Right lobe of liver (tissue), 4 donors: ENCODE data around the gene EDRF1.

Experiments
- POLR2A ChIP-seq: fragments of 450-650 bp; IDR thresholded peaks from one replicate; pipeline ENCODE4 v1.6.1; 2017; ENCODE audit warnings: antibody characterized with exemption, mild to moderate bottlenecking
- TF ChIP-seq, protein P1 (sequence below), 4 donors: fragments of 200-600 bp in 3 of 4; fragments of 450-650 bp in 1 of 4; IDR thresholded peaks; one replicate each; pipeline versions ENCODE4 v1.5.1 to v1.8.0; 2016 to 2022; ENCODE audit warnings: antibody characterized with exemption in 4 of 4, mild to moderate bottlenecking in 2 of 4
- donor health status: DM: no; HTN: no; CAD: no.
- donor health status: DM: no; HTN: no; CAD: no.
- donor health status: DM: no; HTN: yes; CAD: no.

DNA sequence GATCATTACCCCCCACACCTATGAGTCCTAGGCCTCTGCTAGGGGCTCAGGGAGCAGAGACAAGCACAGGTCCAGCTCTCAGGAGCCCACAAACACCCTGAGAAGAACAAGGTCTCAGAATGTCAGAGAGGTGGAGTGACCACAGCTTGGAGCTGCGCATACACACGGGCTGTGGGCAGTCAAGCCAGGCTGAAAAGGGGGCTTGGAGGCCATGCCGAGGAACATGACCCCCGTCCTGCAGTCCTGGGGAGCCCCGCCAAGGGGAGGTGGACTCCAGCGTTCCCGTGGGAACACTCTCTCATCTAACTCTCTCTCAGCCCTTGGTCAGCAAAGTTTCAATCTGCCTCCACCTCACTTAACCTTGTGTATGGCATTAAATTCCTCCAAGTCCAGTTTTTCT, 63.9 kb downstream of the EDRF1 start:
- TF ChIP-seq, protein P1, sequence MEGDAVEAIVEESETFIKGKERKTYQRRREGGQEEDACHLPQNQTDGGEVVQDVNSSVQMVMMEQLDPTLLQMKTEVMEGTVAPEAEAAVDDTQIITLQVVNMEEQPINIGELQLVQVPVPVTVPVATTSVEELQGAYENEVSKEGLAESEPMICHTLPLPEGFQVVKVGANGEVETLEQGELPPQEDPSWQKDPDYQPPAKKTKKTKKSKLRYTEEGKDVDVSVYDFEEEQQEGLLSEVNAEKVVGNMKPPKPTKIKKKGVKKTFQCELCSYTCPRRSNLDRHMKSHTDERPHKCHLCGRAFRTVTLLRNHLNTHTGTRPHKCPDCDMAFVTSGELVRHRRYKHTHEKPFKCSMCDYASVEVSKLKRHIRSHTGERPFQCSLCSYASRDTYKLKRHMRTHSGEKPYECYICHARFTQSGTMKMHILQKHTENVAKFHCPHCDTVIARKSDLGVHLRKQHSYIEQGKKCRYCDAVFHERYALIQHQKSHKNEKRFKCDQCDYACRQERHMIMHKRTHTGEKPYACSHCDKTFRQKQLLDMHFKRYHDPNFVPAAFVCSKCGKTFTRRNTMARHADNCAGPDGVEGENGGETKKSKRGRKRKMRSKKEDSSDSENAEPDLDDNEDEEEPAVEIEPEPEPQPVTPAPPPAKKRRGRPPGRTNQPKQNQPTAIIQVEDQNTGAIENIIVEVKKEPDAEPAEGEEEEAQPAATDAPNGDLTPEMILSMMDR (IDR thresholded peaks at IDR 0.05): no peak
- TF ChIP-seq POLR2A: no peak
